Measurements from ENCODE around the gene BPIFB2.

DNA sequence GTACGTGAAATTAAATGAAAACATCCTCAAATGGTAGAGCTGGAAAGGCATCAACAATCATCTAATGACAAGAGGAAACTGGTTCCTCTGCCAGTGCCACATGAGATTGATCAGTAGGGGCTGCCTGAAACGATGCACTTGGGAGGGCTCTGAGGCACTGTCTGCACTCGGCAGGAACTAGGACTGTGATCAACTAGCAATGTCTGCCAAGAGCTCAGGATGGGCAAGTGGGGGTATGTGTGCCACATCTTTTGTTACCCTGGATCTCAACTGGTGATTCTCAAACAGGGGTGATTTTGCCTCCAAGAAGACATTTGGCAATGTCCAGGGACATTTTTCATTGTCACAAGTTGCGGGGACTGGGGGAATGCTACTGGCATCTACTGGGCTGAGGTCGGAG is 25.9 kb downstream of the BPIFB2 start:
- TF ChIP-seq, protein P1, sequence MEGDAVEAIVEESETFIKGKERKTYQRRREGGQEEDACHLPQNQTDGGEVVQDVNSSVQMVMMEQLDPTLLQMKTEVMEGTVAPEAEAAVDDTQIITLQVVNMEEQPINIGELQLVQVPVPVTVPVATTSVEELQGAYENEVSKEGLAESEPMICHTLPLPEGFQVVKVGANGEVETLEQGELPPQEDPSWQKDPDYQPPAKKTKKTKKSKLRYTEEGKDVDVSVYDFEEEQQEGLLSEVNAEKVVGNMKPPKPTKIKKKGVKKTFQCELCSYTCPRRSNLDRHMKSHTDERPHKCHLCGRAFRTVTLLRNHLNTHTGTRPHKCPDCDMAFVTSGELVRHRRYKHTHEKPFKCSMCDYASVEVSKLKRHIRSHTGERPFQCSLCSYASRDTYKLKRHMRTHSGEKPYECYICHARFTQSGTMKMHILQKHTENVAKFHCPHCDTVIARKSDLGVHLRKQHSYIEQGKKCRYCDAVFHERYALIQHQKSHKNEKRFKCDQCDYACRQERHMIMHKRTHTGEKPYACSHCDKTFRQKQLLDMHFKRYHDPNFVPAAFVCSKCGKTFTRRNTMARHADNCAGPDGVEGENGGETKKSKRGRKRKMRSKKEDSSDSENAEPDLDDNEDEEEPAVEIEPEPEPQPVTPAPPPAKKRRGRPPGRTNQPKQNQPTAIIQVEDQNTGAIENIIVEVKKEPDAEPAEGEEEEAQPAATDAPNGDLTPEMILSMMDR (IDR thresholded peaks at IDR 0.05): no peak
- no peak for TF ChIP-seq POLR2A (IDR thresholded peaks at IDR 0.05)
